HG03442 (cell line): ENCODE results near the gene PIGK.

ENCODE experiments used
- ATAC-seq: cut with Tn5 transposase; IDR thresholded peaks from one replicate; pipeline ENCODE4 v1.9.1; 2021; ENCODE audit warnings: mild to moderate bottlenecking, moderate library complexity; ENCODE audit not compliant: unreplicated experiment

The PIGK gene

GRCh38 chr1:77103486-77103885, 115.7 kb downstream of the PIGK start:
- ATAC-seq: no peak

DNA sequence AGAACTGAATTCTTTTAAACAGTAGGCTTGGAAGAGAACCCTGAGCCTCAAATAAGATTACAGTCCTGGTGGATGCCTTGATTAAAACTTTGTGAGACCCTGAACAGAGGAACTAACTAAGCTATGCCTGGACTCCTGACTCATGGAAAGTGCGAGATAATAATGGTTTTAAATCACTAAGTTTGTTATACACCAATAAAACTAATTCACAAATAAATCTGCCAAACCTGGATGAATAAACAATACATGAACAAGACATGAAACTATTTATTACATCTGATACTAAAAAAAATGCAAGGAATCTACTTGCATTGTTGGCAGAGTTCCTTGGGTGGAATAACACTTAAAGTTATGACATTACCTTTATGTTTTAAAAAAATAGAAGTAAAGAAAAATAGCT, 118.4 kb downstream of the PIGK start:
- ATAC-seq: no peak

GRCh38 chr1:77096496-77097255, 122.6 kb downstream of the PIGK start:
- ATAC-seq: no peak

- no peak for ATAC-seq
Measured at GRCh38 chr1:77095236-77095635, 124.0 kb downstream of the PIGK start.

GRCh38 chr1:77089756-77090155, 129.5 kb downstream of the PIGK start:
- no peak for ATAC-seq

DNA sequence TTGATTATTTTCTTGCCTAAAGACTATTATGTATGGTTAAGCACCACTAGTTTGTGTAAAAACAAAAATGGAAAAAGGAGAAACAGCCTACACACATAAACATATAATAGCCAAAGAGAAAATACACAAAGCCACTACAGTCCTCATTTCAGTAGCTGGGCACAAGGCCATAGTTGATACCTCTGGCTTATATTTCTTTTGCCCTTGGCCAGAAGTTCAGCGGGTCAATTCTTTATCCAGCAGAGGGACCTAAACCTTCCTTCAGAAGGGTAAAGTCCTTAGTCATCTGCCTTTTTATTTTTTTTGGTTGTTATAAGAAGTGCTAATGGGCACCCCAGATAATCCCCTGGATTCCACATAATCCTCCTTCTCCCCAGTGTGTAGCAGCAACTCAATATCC, 134.1 kb downstream of the PIGK start:
- no peak for ATAC-seq

- no peak for ATAC-seq
Measured at GRCh38 chr1:77084457-77084856, 134.8 kb downstream of the PIGK start.

- no peak for ATAC-seq
Measured at GRCh38 chr1:77081834-77082233, 137.4 kb downstream of the PIGK start.

DNA sequence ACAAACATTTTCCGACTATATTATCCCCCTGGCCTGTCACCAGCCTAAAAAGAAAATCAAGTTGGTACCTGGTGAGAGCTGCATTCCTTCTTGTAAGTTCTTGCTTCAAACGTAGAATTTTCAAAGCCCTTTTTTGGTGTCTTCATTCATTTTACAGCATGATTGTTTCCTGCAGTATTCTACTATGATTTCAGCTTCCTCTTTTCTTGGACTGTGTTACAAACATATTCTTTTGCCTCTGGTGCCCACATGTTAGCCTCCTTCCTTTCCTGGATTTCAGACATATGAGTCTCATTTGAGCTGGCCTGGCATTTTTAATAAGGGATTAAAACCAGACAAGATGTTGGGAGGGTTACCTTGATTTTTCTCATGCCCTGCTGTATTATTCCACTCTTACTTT, 142.5 kb downstream of the PIGK start:
- no peak for ATAC-seq

GRCh38 chr1:77068013-77068412, 151.2 kb downstream of the PIGK start:
- ATAC-seq: no peak

DNA sequence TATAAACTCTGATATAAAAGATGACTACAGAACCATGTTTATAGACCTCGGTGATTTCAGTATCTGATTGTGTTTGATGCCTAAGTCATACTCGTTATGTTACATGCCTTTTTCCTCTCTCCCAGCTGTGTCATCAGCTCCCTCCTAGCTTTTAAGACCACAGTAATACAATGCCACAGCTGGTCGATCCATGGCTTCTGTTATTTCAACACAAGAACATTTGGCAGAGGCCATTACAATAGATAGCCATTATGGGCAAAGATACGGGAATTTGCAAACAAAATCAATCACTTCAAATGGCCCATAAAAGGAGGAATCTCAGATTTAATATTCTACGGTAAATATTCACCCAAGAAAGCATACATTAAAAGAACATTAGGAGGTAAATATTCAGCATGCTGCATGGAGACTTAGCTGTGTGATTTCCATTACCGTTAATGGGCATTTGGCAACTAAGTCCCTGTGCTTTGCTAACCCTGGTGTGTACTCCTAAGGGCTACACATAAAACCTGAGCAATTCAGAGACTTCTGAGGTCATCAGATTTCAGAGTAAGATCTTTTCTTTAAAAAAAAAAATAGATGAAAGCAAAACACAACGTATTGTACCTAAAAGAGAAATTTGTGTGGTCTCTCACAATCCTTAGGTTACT, 153.4 kb downstream of the PIGK start:
- ATAC-seq: no peak

DNA sequence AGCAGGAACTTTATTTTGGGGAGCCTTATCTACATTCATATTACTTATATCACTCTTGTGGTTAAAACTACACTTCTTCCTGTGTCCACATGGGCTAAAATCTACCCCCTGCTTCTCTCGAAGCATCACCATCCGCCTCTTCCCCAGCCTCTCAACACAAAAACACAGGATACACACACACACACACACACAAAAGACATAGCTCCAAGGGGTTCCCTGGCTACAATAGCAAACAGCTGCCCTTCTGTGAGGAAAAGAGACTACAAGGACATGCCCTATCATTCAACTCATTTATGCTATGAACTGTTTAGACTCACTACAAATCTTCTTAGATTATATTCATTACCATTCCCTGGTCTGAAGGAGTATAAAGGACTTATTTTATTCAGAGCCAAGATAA, 155.0 kb downstream of the PIGK start:
- ATAC-seq: no peak

- no peak for ATAC-seq
Measured at GRCh38 chr1:77063118-77063517, 156.1 kb downstream of the PIGK start.

DNA sequence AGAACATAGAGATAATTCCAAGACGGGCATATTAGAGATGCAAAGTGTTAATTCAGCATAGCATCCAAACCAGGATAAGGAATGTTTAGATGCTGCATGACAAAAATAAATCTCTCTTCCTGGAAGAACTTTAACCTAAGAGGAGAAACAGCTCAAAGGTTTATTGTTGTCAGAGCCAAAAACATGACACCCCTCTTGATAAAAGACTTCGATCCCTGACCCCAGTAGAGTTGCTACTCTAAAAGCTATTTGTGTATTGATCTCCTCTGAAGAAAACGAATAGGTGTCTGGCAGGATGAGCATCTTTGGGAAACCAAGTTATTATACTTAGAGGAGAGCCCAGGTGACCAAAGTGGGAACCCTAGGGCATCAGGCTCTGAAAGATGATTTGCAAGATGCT, 158.1 kb downstream of the PIGK start:
- no peak for ATAC-seq

GRCh38 chr1:77060000-77060399, 159.2 kb downstream of the PIGK start:
- ATAC-seq: no peak

DNA sequence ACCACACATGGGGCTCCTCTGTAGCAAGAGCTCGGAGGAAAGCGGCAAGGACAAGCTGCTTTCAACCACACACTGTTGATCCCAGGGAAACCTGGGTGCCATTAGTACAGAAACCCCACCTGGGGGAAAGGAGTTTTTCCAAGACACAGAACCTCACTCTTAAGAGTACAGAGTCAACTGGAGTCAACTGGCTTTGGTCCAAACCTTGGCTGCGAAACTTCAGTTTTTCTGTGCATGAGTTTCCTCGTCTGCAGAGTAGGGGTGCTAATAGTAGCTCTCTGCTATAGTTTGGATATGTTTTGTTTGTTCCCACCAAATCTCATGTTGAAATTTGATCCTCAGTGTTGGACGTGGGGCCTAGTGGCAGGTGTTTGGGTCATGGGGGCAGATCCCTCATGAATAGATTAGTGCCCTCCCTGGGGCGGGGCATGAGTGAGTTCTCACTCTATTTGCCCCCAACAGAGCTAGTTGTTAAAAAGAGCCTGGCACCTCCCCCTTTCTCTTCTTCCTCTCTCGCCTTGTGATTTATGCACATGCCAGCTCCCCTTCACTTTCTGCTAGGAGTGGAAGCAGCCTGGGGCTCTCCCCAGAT, 161.1 kb downstream of the PIGK start:
- ATAC-seq: no peak

- no peak for ATAC-seq
Measured at GRCh38 chr1:77056525-77056924, 162.7 kb downstream of the PIGK start.

GRCh38 chr1:77051425-77051824, 167.8 kb downstream of the PIGK start:
- ATAC-seq: no peak

GRCh38 chr1:77048615-77049005, 170.6 kb downstream of the PIGK start:
- ATAC-seq: no peak

GRCh38 chr1:77047978-77048614, 171.1 kb downstream of the PIGK start:
- ATAC-seq: no peak

DNA sequence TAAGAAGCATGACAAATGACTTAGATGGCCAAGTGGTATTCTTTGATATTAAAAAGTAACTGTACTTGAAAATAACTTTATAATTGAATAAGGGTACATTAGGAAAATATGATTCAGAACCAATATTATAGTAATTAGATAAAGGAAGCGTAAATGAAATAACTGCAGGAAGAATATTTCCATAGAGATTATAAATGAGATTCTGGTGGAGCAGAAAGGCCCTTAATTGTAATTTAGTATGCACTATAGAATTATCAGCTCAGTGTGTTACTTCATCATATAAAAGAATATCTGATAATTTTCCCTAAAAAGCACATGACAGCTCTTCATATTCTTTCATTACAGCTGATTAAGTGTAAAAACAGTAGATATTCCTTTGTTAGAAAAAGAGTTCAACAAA, 171.7 kb downstream of the PIGK start:
- ATAC-seq: no peak
